ENCODE results near the gene CNTN5. TPM values are rescaled to one million over a fixed set of nuclear protein-coding genes. Genes with fewer than 3 reads are reported as not detected.

CNTN5 gene
- total RNA-seq, 2 donors from 2014 or later = 1.4 to 3.3 TPM

DNA sequence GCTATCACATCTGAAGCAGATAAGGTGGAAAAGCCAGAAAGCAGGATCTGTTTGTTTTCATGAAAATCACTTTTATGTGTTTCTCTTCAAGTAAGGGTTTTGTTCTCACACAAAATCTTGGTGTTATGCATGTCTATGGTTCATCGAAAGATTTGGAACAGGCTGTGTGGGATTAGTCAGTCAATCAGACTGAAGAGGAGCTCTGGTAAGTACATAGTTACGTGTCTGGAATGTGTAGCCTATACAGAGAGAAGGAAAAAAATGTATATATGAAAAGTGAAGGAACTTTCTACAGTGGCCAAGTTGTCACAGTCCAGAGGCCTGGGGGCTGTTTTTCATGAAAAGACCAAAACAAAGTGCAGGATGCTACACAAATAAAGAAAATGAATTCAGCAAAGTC lies 156.7 kb downstream of the CNTN5 start:
- H3K4me1 ChIP-seq (ENCODE audit: control insufficient read depth, insufficient read depth, low read length) = no peaks in the 10 kb centered on the region
- no peak overlapping the region for H3K4me3 ChIP-seq (ENCODE audit: low read length)
- H3K9ac ChIP-seq (ENCODE audit: extremely low read depth, low read length, poor library complexity, severe bottlenecking) = no peak overlapping the region
- Mint-ChIP-seq H3K4me1 (no peaks in the 10 kb centered on the region), H3K27ac (no peak overlapping the region), H3K9me3 (no peaks in the 10 kb centered on the region), H3K4me3 (no peak overlapping the region), H3K27me3 (ENCODE audit: insufficient read depth) (no peaks in the 10 kb centered on the region), H3K36me3 (ENCODE audit: low read depth) (no peaks in the 10 kb centered on the region)
- TF ChIP-seq, protein P1, sequence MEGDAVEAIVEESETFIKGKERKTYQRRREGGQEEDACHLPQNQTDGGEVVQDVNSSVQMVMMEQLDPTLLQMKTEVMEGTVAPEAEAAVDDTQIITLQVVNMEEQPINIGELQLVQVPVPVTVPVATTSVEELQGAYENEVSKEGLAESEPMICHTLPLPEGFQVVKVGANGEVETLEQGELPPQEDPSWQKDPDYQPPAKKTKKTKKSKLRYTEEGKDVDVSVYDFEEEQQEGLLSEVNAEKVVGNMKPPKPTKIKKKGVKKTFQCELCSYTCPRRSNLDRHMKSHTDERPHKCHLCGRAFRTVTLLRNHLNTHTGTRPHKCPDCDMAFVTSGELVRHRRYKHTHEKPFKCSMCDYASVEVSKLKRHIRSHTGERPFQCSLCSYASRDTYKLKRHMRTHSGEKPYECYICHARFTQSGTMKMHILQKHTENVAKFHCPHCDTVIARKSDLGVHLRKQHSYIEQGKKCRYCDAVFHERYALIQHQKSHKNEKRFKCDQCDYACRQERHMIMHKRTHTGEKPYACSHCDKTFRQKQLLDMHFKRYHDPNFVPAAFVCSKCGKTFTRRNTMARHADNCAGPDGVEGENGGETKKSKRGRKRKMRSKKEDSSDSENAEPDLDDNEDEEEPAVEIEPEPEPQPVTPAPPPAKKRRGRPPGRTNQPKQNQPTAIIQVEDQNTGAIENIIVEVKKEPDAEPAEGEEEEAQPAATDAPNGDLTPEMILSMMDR (conservative IDR thresholded peaks at IDR 0.05) = no peak
- WGBS, 2 experiments (ENCODE audit: insufficient coverage in 1 of 2, insufficient read length in 1 of 2) = 76 to 98% methylated on average over 2 of the region's 2 CpGs
- H3K27ac ChIP-seq (ENCODE audit: low read depth, low read length) = no peak overlapping the region
- H3K36me3 ChIP-seq (ENCODE audit: control insufficient read depth, insufficient read depth, low read length) = no peaks in the 10 kb centered on the region
- no peak for DNase-seq
- no peaks in the 10 kb centered on the region for H3K9me3 ChIP-seq (ENCODE audit: control insufficient read depth, low read length)
- no peaks in the 10 kb centered on the region for H3K27me3 ChIP-seq (ENCODE audit: control insufficient read depth, insufficient read depth, low read length, poor library complexity, severe bottlenecking)

DNA sequence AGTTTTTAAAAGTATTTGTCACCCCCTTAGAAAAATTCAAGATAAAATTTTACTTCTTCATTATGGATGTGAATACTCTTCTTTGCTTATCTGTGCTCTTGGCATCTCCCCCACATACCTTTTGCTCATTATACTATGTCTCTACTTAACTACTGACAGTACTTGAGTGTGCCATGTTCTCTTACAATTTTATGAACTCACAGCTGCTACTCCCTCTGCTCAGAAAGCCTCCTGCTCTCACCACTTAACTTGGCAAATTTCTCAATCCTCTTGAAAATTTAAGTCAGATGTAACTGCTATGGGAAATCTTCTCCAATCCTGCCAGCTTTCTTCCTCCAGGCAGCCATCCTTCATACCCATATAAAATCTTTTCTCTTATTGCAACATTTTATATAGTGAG lies 163.4 kb downstream of the CNTN5 start:
- no peak overlapping the region for H3K9ac ChIP-seq (ENCODE audit: extremely low read depth, low read length, poor library complexity, severe bottlenecking)
- H3K36me3 ChIP-seq (ENCODE audit: control insufficient read depth, insufficient read depth, low read length) = no peaks in the 10 kb centered on the region
- H3K27ac Mint-ChIP-seq = no peak overlapping the region
- no peak overlapping the region for H3K4me3 Mint-ChIP-seq
- no peaks in the 10 kb centered on the region for H3K27me3 ChIP-seq (ENCODE audit: control insufficient read depth, insufficient read depth, low read length, poor library complexity, severe bottlenecking)
- no peaks in the 10 kb centered on the region for H3K9me3 Mint-ChIP-seq
- H3K36me3 Mint-ChIP-seq (ENCODE audit: low read depth) = no peaks in the 10 kb centered on the region
- no peaks in the 10 kb centered on the region for H3K9me3 ChIP-seq (ENCODE audit: control insufficient read depth, low read length)
- H3K4me1 Mint-ChIP-seq = peaks cover 10% of the 10 kb centered on the region
- TF ChIP-seq, protein P1 (conservative IDR thresholded peaks at IDR 0.05) = no peak
- DNase-seq = no peak
- H3K27me3 Mint-ChIP-seq (ENCODE audit: insufficient read depth) = no peaks in the 10 kb centered on the region
- H3K4me1 ChIP-seq (ENCODE audit: control insufficient read depth, insufficient read depth, low read length) = no peaks in the 10 kb centered on the region
- no peak overlapping the region for H3K4me3 ChIP-seq (ENCODE audit: low read length)
- no peak overlapping the region for H3K27ac ChIP-seq (ENCODE audit: low read depth, low read length)

DNA sequence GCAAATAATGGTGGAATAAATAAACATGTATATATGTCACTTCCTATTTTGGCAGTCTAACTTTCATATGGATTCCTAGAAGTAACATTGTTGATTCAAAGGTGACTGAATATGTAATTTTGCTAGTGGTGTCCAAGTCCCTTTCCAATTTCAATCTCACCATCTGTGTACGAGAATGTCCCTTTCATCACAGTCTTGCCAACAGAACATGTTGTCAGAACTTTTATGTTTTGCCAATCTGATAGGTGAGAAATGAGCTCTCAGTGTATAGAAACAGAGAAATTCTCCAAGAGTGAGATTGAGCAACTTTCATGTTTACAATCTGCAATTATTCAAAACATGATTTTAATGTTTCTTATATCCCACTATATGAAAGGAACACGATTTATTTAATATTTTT lies 167.5 kb downstream of the CNTN5 start:
- Histone ChIP-seq H3K9ac (ENCODE audit: extremely low read depth, low read length, poor library complexity, severe bottlenecking) (no peak overlapping the region), H3K4me1 (ENCODE audit: control insufficient read depth, insufficient read depth, low read length) (no peaks in the 10 kb centered on the region), H3K4me3 (ENCODE audit: low read length) (no peak overlapping the region), H3K9me3 (ENCODE audit: control insufficient read depth, low read length) (no peaks in the 10 kb centered on the region), H3K27ac (ENCODE audit: low read depth, low read length) (no peak overlapping the region), H3K27me3 (ENCODE audit: control insufficient read depth, insufficient read depth, low read length, poor library complexity, severe bottlenecking) (no peaks in the 10 kb centered on the region), H3K36me3 (ENCODE audit: control insufficient read depth, insufficient read depth, low read length) (no peaks in the 10 kb centered on the region)
- Mint-ChIP-seq H3K4me3 (no peak overlapping the region), H3K36me3 (ENCODE audit: low read depth) (no peaks in the 10 kb centered on the region), H3K27me3 (ENCODE audit: insufficient read depth) (no peaks in the 10 kb centered on the region), H3K4me1 (peaks cover 12% of the 10 kb centered on the region), H3K9me3 (no peaks in the 10 kb centered on the region), H3K27ac (no peak overlapping the region)
- TF ChIP-seq, protein P1 (conservative IDR thresholded peaks at IDR 0.05) = no peak
- WGBS, 2 experiments (ENCODE audit: insufficient coverage in 1 of 2, insufficient read length in 1 of 2) = 100% methylated on average over 1 of the region's 2 CpGs; no CpG with 5 or more reads in 1 of the 2 experiments
- no peak for DNase-seq
